H1 (cell line): ENCODE results near the gene LLPH. TPM values are rescaled to one million over a fixed set of nuclear protein-coding genes. Genes with fewer than 3 reads are reported as not detected.

Experiments used
- CTCF ChIA-PET: fragments of 300-600 bp; sonication (Branson Sonifier 250); formaldehyde crosslinking; loops from one replicate; lab custom pipeline; 2021; ENCODE audit not compliant: partially characterized antibody; lab: Charles Lee
- POLR2A ChIA-PET: fragments of 300-600 bp; sonication (Branson Sonifier 250); formaldehyde crosslinking; loops from one replicate; lab custom pipeline; 2021; ENCODE audit warnings: inconsistent platforms; ENCODE audit not compliant: partially characterized antibody; lab: Charles Lee
- DNase-seq, 2 experiments: peaks; one replicate each; pipeline versions ENCODE4 v3.0.0 to v3.0.0-alpha.2; 2010 to 2022; ENCODE audit warnings: low spot score in 2 of 2, low read depth in 1 of 2, mixed read lengths in 1 of 2
- FAIRE-seq: peaks from 2 replicates; lab custom pipeline; 2011; peaks lifted over from hg19 to GRCh38; lab: Jason Lieb, UNC
- H2AFZ ChIP-seq: 2 replicates; pipeline ENCODE4 v1.8.1; 2012; ENCODE audit warnings: low read length, inconsistent platforms
- H2AK5ac ChIP-seq: 2 replicates; pipeline ENCODE4 v1.6.1; 2013; ENCODE audit warnings: low read depth, low read length
- H2BK120ac ChIP-seq: replicated peaks from 2 replicates; pipeline ENCODE3; 2013; ENCODE audit warnings: low read depth, low read length, inconsistent platforms
- H2BK12ac ChIP-seq: 2 replicates; pipeline ENCODE4 v1.6.1; 2013; ENCODE audit warnings: low read depth, low read length
- H2BK15ac ChIP-seq: 2 replicates; pipeline ENCODE4 v1.6.1; 2013; ENCODE audit warnings: low read length
- H2BK20ac ChIP-seq: 2 replicates; pipeline ENCODE4 v1.6.1; 2013; ENCODE audit warnings: low read length
- H2BK5ac ChIP-seq: 2 replicates; pipeline ENCODE4 v1.6.1; 2013; ENCODE audit warnings: low read depth, low read length
- H3K14ac ChIP-seq: 2 replicates; pipeline ENCODE4 v1.6.1; 2013; ENCODE audit warnings: inconsistent platforms; ENCODE audit not compliant: insufficient read length
- H3K18ac ChIP-seq: 2 replicates; pipeline ENCODE4 v1.6.1; 2013; ENCODE audit warnings: low read length; ENCODE audit errors: extremely low read depth
- H3K23ac ChIP-seq: 2 replicates; pipeline ENCODE4 v1.6.1; 2013; ENCODE audit warnings: inconsistent platforms; ENCODE audit not compliant: insufficient read length
- H3K23me2 ChIP-seq: 2 replicates; pipeline ENCODE4 v1.6.1; 2013; ENCODE audit warnings: low read depth, low read length
- H3K27ac ChIP-seq: 2 replicates; pipeline ENCODE4 v1.6.1; 2011; ENCODE audit warnings: low read depth, low read length, inconsistent platforms
- H3K27me3 ChIP-seq, 4 experiments: replicated peaks in 1 of 4; 1 replicate in 1 of 4; 2 replicates in 3 of 4; pipeline versions ENCODE4 v1.6.1 to v1.8.1; 2011 to 2013; ENCODE audit warnings: low read length in 3 of 4, mild to moderate bottlenecking in 3 of 4, inconsistent platforms in 2 of 4, mixed read lengths in 2 of 4, moderate library complexity in 1 of 4; ENCODE audit not compliant: control insufficient read depth in 3 of 4, insufficient read depth in 3 of 4; ENCODE audit errors: extremely low read depth in 1 of 4
- H3K36me3 ChIP-seq, 4 experiments: 2 replicates each; pipeline versions ENCODE4 v1.6.1 to v1.8.1; 2011 to 2013; ENCODE audit warnings: mild to moderate bottlenecking in 4 of 4, low read length in 3 of 4, moderate library complexity in 2 of 4, control low read depth in 1 of 4, inconsistent platforms in 1 of 4; ENCODE audit not compliant: insufficient read depth in 4 of 4, control insufficient read depth in 2 of 4
- H3K4ac ChIP-seq: replicated peaks from 2 replicates; pipeline ENCODE3; 2013; ENCODE audit warnings: low read length, low read depth, mixed read lengths, inconsistent platforms; ENCODE audit not compliant: insufficient read length
- H3K4me1 ChIP-seq, 4 experiments: replicated peaks in 1 of 4; 1 replicate in 1 of 4; 2 replicates in 3 of 4; pipeline versions ENCODE4 v1.6.1 to v1.8.1; 2011 to 2013; ENCODE audit warnings: low read length in 3 of 4, inconsistent platforms in 2 of 4, mixed read lengths in 1 of 4; ENCODE audit not compliant: insufficient read depth in 4 of 4, control insufficient read depth in 3 of 4
- H3K4me2 ChIP-seq, 2 experiments: 2 replicates each; pipeline versions ENCODE4 v1.6.1 to v1.8.1; 2011 to 2013; ENCODE audit warnings: low read depth in 2 of 2, low read length in 2 of 2, control low read depth in 1 of 2, inconsistent platforms in 1 of 2, mild to moderate bottlenecking in 1 of 2; ENCODE audit not compliant: insufficient read depth in 1 of 2
- H3K4me3 ChIP-seq, 4 experiments: fragments of 200-600, 300-600 bp in 1 of 4; sonication (generic), shearing (Covaris generic), sonication (Bioruptor Twin) in 1 of 4; 2 replicates each; pipeline versions ENCODE4 v1.5.1 to v1.8.1; 2011 to 2016; ENCODE audit warnings: low read length in 4 of 4, low read depth in 3 of 4, control low read depth in 2 of 4, inconsistent platforms in 2 of 4, mild to moderate bottlenecking in 2 of 4, mixed read lengths in 1 of 4, moderate library complexity in 1 of 4; ENCODE audit not compliant: insufficient read depth in 2 of 4; ENCODE audit errors: extremely low read depth in 1 of 4
- H3K56ac ChIP-seq: replicated peaks from 2 replicates; pipeline ENCODE3; 2013; ENCODE audit warnings: low read depth, mild to moderate bottlenecking, mixed read lengths, low read length, inconsistent platforms; ENCODE audit not compliant: insufficient read length
- H3K79me1 ChIP-seq: 2 replicates; pipeline ENCODE4 v1.6.1; 2013; ENCODE audit warnings: low read depth, low read length, control low read depth
- H3K79me2 ChIP-seq, 2 experiments: 2 replicates each; pipeline versions ENCODE4 v1.6.1 to v1.8.1; 2012 to 2013; ENCODE audit warnings: low read length in 2 of 2, mild to moderate bottlenecking in 2 of 2, inconsistent platforms in 1 of 2; ENCODE audit not compliant: insufficient read depth in 2 of 2, control insufficient read depth in 1 of 2
- H3K9ac ChIP-seq, 4 experiments: replicated peaks in 1 of 4; 1 replicate in 1 of 4; 2 replicates in 3 of 4; pipeline versions ENCODE4 v1.6.1 to v1.8.1; 2011 to 2013; ENCODE audit warnings: low read depth in 3 of 4, low read length in 3 of 4, control low read depth in 2 of 4, mild to moderate bottlenecking in 2 of 4, moderate library complexity in 2 of 4, inconsistent platforms in 1 of 4; ENCODE audit errors: extremely low read depth in 1 of 4
- H3K9me3 ChIP-seq, 2 experiments: 2 replicates each; pipeline versions ENCODE4 v1.6.1 to v1.8.1; 2012 to 2013; ENCODE audit warnings: mild to moderate bottlenecking in 2 of 2, moderate library complexity in 2 of 2, control low read depth in 1 of 2, inconsistent platforms in 1 of 2, low read depth in 1 of 2, low read length in 1 of 2, mixed read lengths in 1 of 2; ENCODE audit not compliant: insufficient read depth in 2 of 2
- H4K20me1 ChIP-seq, 2 experiments: replicated peaks in 1 of 2; 2 replicates each; pipeline versions ENCODE3 to v1.8.1; 2011 to 2013; ENCODE audit warnings: inconsistent platforms in 2 of 2, low read length in 2 of 2, mild to moderate bottlenecking in 1 of 2; ENCODE audit not compliant: insufficient read depth in 2 of 2, control insufficient read depth in 1 of 2
- H4K5ac ChIP-seq: 2 replicates; pipeline ENCODE4 v1.6.1; 2013; ENCODE audit warnings: low read length, low read depth, mixed read lengths, inconsistent platforms; ENCODE audit not compliant: insufficient read length
- H4K8ac ChIP-seq: 2 replicates; pipeline ENCODE4 v1.8.0; 2013; ENCODE audit warnings: mild to moderate bottlenecking, moderate library complexity, low read length, inconsistent platforms; ENCODE audit not compliant: insufficient read depth; ENCODE audit errors: extremely low read depth
- H4K91ac ChIP-seq: replicated peaks from 2 replicates; pipeline ENCODE3; 2013; ENCODE audit warnings: low read length, mixed read lengths, inconsistent platforms; ENCODE audit not compliant: insufficient read length
- ASH2L ChIP-seq: fragments of 200-600, 300-600 bp; sonication (generic); IDR thresholded peaks from one replicate; pipeline ENCODE4 v1.7.1; 2017; ENCODE audit warnings: low read length
- CBX8 ChIP-seq: fragments of 300-800, 300-1000 bp; sonication (generic); IDR thresholded peaks from 2 replicates; pipeline ENCODE4 v1.7.1; 2016; ENCODE audit warnings: low read depth, low read length, borderline replicate concordance
- E2F6 ChIP-seq: IDR thresholded peaks from 2 replicates; pipeline ENCODE4 v1.6.1; 2012; ENCODE audit warnings: inconsistent platforms
- HDAC6 ChIP-seq: IDR thresholded peaks from one replicate; pipeline ENCODE4 v1.7.1; 2012; ENCODE audit warnings: low read depth, mild to moderate bottlenecking, inconsistent platforms, low read length, moderate library complexity
- JUN ChIP-seq: IDR thresholded peaks from 2 replicates; pipeline ENCODE4 v1.6.1; 2011; ENCODE audit warnings: low read depth, mild to moderate bottlenecking, improper control_type of control experiment, low read length
- POLR2AphosphoS5 ChIP-seq: IDR thresholded peaks from 2 replicates; pipeline ENCODE4 v1.6.1; 2011; ENCODE audit warnings: low read depth, low read length
- POU5F1 ChIP-seq: IDR thresholded peaks from 2 replicates; pipeline ENCODE4 v1.6.1; 2011; ENCODE audit warnings: low read depth, mild to moderate bottlenecking, low read length, moderate library complexity
- RAD21 ChIP-seq, 2 experiments: IDR thresholded peaks in 1 of 2; conservative IDR thresholded peaks in 1 of 2; 2 replicates each; pipeline ENCODE4 v1.6.1; 2011; ENCODE audit warnings: low read depth in 2 of 2, low read length in 2 of 2, improper control_type of control experiment in 1 of 2, inconsistent platforms in 1 of 2, mild to moderate bottlenecking in 1 of 2, moderate library complexity in 1 of 2
- SIN3A ChIP-seq, 2 experiments: IDR thresholded peaks in 1 of 2; conservative IDR thresholded peaks in 1 of 2; 2 replicates each; pipeline ENCODE4 v1.6.1; 2011 to 2012; ENCODE audit warnings: low read length in 2 of 2, improper control_type of control experiment in 1 of 2, low read depth in 1 of 2, mild to moderate bottlenecking in 1 of 2
- SP1 ChIP-seq: IDR thresholded peaks from 2 replicates; pipeline ENCODE4 v1.6.1; 2011; ENCODE audit warnings: low read depth, low read length
- USF2 ChIP-seq: IDR thresholded peaks from 2 replicates; pipeline ENCODE4 v1.6.1; 2011; ENCODE audit warnings: low read length, improper control_type of control experiment
- WGBS, 2 experiments: shearing (Covaris generic) in 1 of 2; methylation state at CpG; one replicate each; pipeline versions ENCODE4 v1.1.6 to v1.1.7; 2013 to 2015; ENCODE audit warnings: low lambda C conversion rate in 2 of 2, mixed read lengths in 2 of 2, inconsistent platforms in 1 of 2, low coverage in 1 of 2, missing lambda C conversion rate in 1 of 2; ENCODE audit not compliant: insufficient replicate concordance in 2 of 2, insufficient coverage in 1 of 2, insufficient read length in 1 of 2; ENCODE audit errors: extremely low coverage in 1 of 2, missing lambda C conversion rate in 1 of 2; 5-methylcytosine and 5-hydroxymethylcytosine counted together
- polyA plus RNA-seq, 7 experiments: library from polyadenylated mRNA; depleted of rRNA in 3 of 7; stranded (reverse) in 5 of 7; unstranded in 2 of 7; fragments of >200 nt in 5 of 7; fragments of 200-250 nt in 2 of 7; gene quantifications; 1 replicate in 5 of 7; 2 replicates in 1 of 7; 4 replicates in 1 of 7; pipeline versions ENCODE4 v1.2.1 to v1.2.3, GENCODE V29; 2011 to 2013; ENCODE audit warnings: missing spikeins in 2 of 7, mixed read lengths in 2 of 7
- total RNA-seq: library from RNA; stranded (reverse); fragmentation: NEBNext Ultra II Directional; extraction: Animal tissue kit (Norgen Biotek cat#: 25700); gene quantifications from 2 replicates; pipeline ENCODE4 v1.2.1, GENCODE V29; 2021

The LLPH gene
- total and polyA plus RNA-seq, 2 of the 8 experiments (the other 6 are each of a cell fraction or from before 2014, with no cell fraction given) = 2.3 to 31.3 TPM

- no peak for FAIRE-seq
- Histone ChIP-seq H4K8ac (no peak overlapping the region), H2BK5ac (no peak overlapping the region), H2BK12ac (no peak overlapping the region), H2BK120ac (no peak overlapping the region), H3K9ac (no peak overlapping the region), H3K4ac (no peak overlapping the region), H4K91ac (no peak overlapping the region), H3K4me3 (no peak overlapping the region), H3K14ac (no peak overlapping the region), H2BK20ac (no peak overlapping the region), H3K23ac (no peak overlapping the region), H4K20me1 (no peaks in the 10 kb centered on the region), H3K27ac (no peak overlapping the region), H4K5ac (no peak overlapping the region), H3K79me2 (no peaks in the 10 kb centered on the region), H3K56ac (no peak overlapping the region), H3K27me3 (no peaks in the 10 kb centered on the region), H3K4me1 (no peaks in the 10 kb centered on the region), H3K23me2 (no peaks in the 10 kb centered on the region), H2AK5ac (no peak overlapping the region), H2BK15ac (no peak overlapping the region), H2AFZ (no peak overlapping the region), H3K9me3 (no peaks in the 10 kb centered on the region), H3K18ac (no peak overlapping the region), H3K79me1 (no peaks in the 10 kb centered on the region), H3K4me2 (no peak overlapping the region), H3K36me3 (no peaks in the 10 kb centered on the region)
- ChIA-PET CTCF (interaction anchor here (0.8 to 3.2 kb wide), 11 partner anchors 8 to 779 kb away, joined by 3 to 11 read pairs (median 4); no protein-coding TSS in a partner anchor), POLR2A (interaction anchor here (1.0 kb wide), 1 partner anchor 15 kb away, joined by 3 read pairs; no protein-coding TSS in a partner anchor)
- DNase-seq = no peak
- WGBS, 2 experiments = 78% methylated on average over 1 of the region's 1 CpG; no CpG with 5 or more reads in 1 of the 2 experiments
- TF ChIP-seq POU5F1 (no peak), CBX8 (no peak), SP1 (no peak), RAD21 (IDR thresholded peaks at IDR 0.05 in 1 of 2, conservative IDR thresholded peaks at IDR 0.05 in 1 of 2; ENCODE audit: low read depth in 2 of 2, low read length in 2 of 2) (no peak), SIN3A (conservative IDR thresholded peaks at IDR 0.05 in 1 of 2, IDR thresholded peaks at IDR 0.05 in 1 of 2; ENCODE audit: low read depth in 1 of 2, low read length in 2 of 2) (no peak), JUN (no peak), E2F6 (no peak), POLR2AphosphoS5 (no peak), USF2 (no peak), ASH2L (no peak), HDAC6 (no peak)
Measured at GRCh38 chr12:66085213-66085612, 45.3 kb downstream of the LLPH start.
